Gastrocnemius medialis (tissue), 4 donors: ENCODE results near the gene UPK1A. TPM values are rescaled to one million over a fixed set of nuclear protein-coding genes. Genes with fewer than 3 reads are reported as not detected.

Experiments
- ATAC-seq, 2 donors: fragments of 150-250 bp; one replicate each; pipeline ENCODE4 v1.9.1; 2016
- DNase-seq, 2 donors: peaks; one replicate each; pipeline ENCODE4 v3.0.0-alpha.2; 2019
- H3K27ac ChIP-seq, 4 donors: fragments of 200-600 bp; sonication (generic); 1 replicate in 1 of 4; 2 replicates in 3 of 4; pipeline ENCODE4 v1.5.1; 2016 to 2018; ENCODE audit warnings: mild to moderate bottlenecking in 2 of 4, moderate library complexity in 1 of 4
- H3K27me3 ChIP-seq, 3 donors: fragments of 200-600 bp; sonication (generic) in 2 of 3; 1 replicate in 1 of 3; 2 replicates in 2 of 3; pipeline versions ENCODE4 v1.5.1 to v1.6.0; 2016 to 2019; ENCODE audit warnings: mild to moderate bottlenecking in 1 of 3, moderate library complexity in 1 of 3
- H3K36me3 ChIP-seq, 2 donors: fragments of 200-600 bp; sonication (generic) in 1 of 2; one replicate each; pipeline ENCODE4 v1.5.1; 2017 to 2018
- H3K4me1 ChIP-seq, 2 donors: fragments of 200-600 bp; sonication (generic) in 1 of 2; one replicate each; pipeline ENCODE4 v1.5.1; 2016 to 2017; ENCODE audit warnings: mild to moderate bottlenecking in 2 of 2
- H3K4me3 ChIP-seq, 4 donors: fragments of 200-600 bp; sonication (generic) in 3 of 4; 1 replicate in 1 of 4; 2 replicates in 3 of 4; pipeline ENCODE4 v1.5.1; 2016 to 2019; ENCODE audit warnings: mild to moderate bottlenecking in 2 of 4
- H3K9me3 ChIP-seq, 3 donors: fragments of 200-600 bp; sonication (generic) in 2 of 3; 1 replicate in 1 of 3; 2 replicates in 2 of 3; pipeline ENCODE4 v1.5.1; 2016 to 2019
- POLR2A ChIP-seq, 2 donors: fragments of 450-650 bp; IDR thresholded peaks; one replicate each; pipeline ENCODE4 v1.6.1; 2017; ENCODE audit warnings: antibody characterized with exemption in 2 of 2, mild to moderate bottlenecking in 2 of 2, moderate library complexity in 2 of 2
- in situ Hi-C, 4 donors: fragments of 200-750 bp; cut with MboI; loops; one replicate each; pipeline versions ENCODE4 v1.15.0 to v1.8.0; 2017; ENCODE audit warnings: low sequenced_read_pairs in 4 of 4
- intact Hi-C: fragments of 100-400 bp; cut with DNase I; formaldehyde crosslinking; loops from one replicate; pipeline ENCODE4 v1.15.1; 2023; ENCODE audit warnings: low total_unique reads
- total RNA-seq, 4 donors: library from RNA; depleted of rRNA; stranded (reverse); fragments of >200 nt; gene quantifications; one replicate each; pipeline versions ENCODE4 v1.1.0 to v1.2.3, GENCODE V29; 2016
- TF ChIP-seq, protein P1 (sequence below), 5 experiments: fragments of 450-650 bp in 3 of 5; fragments of 200-600 bp in 2 of 5; sonication (generic) in 2 of 5; IDR thresholded peaks in 4 of 5; conservative IDR thresholded peaks in 1 of 5; 1 replicate in 4 of 5; 2 replicates in 1 of 5; pipeline ENCODE4 v1.5.1; 2016 to 2019; ENCODE audit warnings: antibody characterized with exemption in 5 of 5, mild to moderate bottlenecking in 3 of 5, moderate library complexity in 3 of 5

The UPK1A gene
- total RNA-seq, 4 donors from 2014 or later = not detected

DNA sequence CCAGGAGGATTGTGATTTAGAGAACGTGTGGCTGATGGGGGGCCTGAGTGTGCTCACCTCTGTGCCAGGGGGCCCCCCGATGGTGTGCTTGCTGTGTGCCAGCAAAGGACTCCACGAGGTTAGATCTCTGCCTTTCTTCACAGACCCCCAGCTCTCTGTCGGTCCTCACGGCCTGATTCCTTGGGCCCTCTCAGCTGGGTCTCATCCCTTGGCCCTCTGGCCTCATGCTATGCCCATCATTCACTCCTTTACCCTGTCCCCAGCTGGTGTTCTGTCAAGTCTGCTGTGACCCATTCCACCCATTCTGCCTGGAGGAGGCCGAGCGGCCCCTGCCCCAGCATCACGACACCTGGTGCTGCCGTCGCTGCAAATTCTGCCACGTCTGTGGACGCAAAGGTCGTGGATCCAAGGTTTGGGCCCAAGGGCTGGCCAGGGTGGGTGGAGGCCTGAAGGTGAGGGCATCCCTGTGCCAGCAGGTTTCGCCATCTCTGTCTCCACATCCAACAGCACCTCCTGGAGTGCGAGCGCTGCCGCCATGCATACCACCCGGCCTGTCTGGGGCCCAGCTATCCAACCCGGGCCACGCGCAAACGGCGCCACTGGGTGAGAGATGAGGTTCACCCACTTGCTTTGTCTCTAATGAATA, 59.0 kb downstream of the UPK1A start:
- Histone ChIP-seq H3K36me3 (peaks cover 10 to 97% of the 10 kb centered on the region in 2 donors), H3K9me3 (no peaks in the 10 kb centered on the region), H3K4me3 (no peak overlapping the region), H3K27ac (no peak overlapping the region), H3K4me1 (no peaks in the 10 kb centered on the region), H3K27me3 (no peaks in the 10 kb centered on the region)
- intact Hi-C loops (no loop called here), in situ Hi-C loops (no loop called here)
- TF ChIP-seq POLR2A (IDR thresholded peaks at IDR 0.05) = no peak
- TF ChIP-seq, protein P1, sequence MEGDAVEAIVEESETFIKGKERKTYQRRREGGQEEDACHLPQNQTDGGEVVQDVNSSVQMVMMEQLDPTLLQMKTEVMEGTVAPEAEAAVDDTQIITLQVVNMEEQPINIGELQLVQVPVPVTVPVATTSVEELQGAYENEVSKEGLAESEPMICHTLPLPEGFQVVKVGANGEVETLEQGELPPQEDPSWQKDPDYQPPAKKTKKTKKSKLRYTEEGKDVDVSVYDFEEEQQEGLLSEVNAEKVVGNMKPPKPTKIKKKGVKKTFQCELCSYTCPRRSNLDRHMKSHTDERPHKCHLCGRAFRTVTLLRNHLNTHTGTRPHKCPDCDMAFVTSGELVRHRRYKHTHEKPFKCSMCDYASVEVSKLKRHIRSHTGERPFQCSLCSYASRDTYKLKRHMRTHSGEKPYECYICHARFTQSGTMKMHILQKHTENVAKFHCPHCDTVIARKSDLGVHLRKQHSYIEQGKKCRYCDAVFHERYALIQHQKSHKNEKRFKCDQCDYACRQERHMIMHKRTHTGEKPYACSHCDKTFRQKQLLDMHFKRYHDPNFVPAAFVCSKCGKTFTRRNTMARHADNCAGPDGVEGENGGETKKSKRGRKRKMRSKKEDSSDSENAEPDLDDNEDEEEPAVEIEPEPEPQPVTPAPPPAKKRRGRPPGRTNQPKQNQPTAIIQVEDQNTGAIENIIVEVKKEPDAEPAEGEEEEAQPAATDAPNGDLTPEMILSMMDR (IDR thresholded peaks at IDR 0.05 in 4 of 5, conservative IDR thresholded peaks at IDR 0.05 in 1 of 5) = no peak
- DNase-seq = no peak
- no peak for ATAC-seq

- Histone ChIP-seq H3K4me3 (no peak overlapping the region), H3K27me3 (no peaks in the 10 kb centered on the region), H3K4me1 (no peaks in the 10 kb centered on the region), H3K36me3 (peaks cover 10 to 99% of the 10 kb centered on the region in 2 donors), H3K27ac (no peak overlapping the region), H3K9me3 (no peaks in the 10 kb centered on the region)
- in situ Hi-C loops (no loop called here), intact Hi-C loops (no loop called here)
- no peak for DNase-seq
- TF ChIP-seq, protein P1 (IDR thresholded peaks at IDR 0.05 in 4 of 5, conservative IDR thresholded peaks at IDR 0.05 in 1 of 5) = no peak
- no peak for TF ChIP-seq POLR2A (IDR thresholded peaks at IDR 0.05)
- ATAC-seq = no peak
These were observed 61.0 kb downstream of the UPK1A start for GRCh38 chr19:35727053-35727955.

Other genes with a start within 250 kb of the UPK1A start
- gene FFAR2, start 218.3 kb upstream of the UPK1A start, total RNA-seq = not detected
- gene KRTDAP, start 176.1 kb upstream of the UPK1A start, total RNA-seq = not detected
- gene DMKN, start 152.9 kb upstream of the UPK1A start, total RNA-seq = under 1 TPM in 1 of 4 donors, not detected in 3; 0.89 TPM
- not detected for gene SBSN, start 138.2 kb upstream of the UPK1A start, total RNA-seq
- not detected for gene GAPDHS, start 133.1 kb upstream of the UPK1A start, total RNA-seq
- gene TMEM147, start 120.9 kb upstream of the UPK1A start, total RNA-seq = 100 to 1,000 TPM in 3 of 4 donors, 10 to 100 TPM in 1; 86.2 to 145 (median 119) TPM
- gene ATP4A, start 102.9 kb upstream of the UPK1A start, total RNA-seq = not detected
- gene PMIS2, start 80.3 kb upstream of the UPK1A start, total RNA-seq = not detected
- 1 to 10 TPM; 2.5 to 4.8 (median 3.4) TPM for gene HAUS5, start 53.8 kb upstream of the UPK1A start, total RNA-seq
- gene RBM42, start 37.5 kb upstream of the UPK1A start, total RNA-seq = 10 to 100 TPM; 45.8 to 77.8 (median 75.4) TPM
- gene ETV2, start 24.8 kb upstream of the UPK1A start, total RNA-seq = under 1 TPM in 1 of 4 donors, not detected in 3; 0.23 TPM
- 1,000 to 10,000 TPM in 2 of 4 donors, 100 to 1,000 TPM in 2; 899 to 1,245 (median 976) TPM for gene COX6B1, start 18.2 kb upstream of the UPK1A start, total RNA-seq
- not detected for gene ZBTB32, start 38.0 kb downstream of the UPK1A start, total RNA-seq
- gene KMT2B, start 51.5 kb downstream of the UPK1A start, total RNA-seq = 10 to 100 TPM in 3 of 4 donors, 1 to 10 TPM in 1; 9.3 to 39.0 (median 16.8) TPM
- 10 to 100 TPM in 1 of 4 donors, 1 to 10 TPM in 3; 2.0 to 14.1 (median 3.0) TPM for gene IGFLR1, start 75.9 kb downstream of the UPK1A start, total RNA-seq
- 10 to 100 TPM in 2 of 4 donors, 1 to 10 TPM in 2; 5.1 to 22.9 (median 13.4) TPM for gene U2AF1L4, start 78.9 kb downstream of the UPK1A start, total RNA-seq
- 10 to 100 TPM; 22.2 to 45.8 (median 38.3) TPM for gene PSENEN, start 79.1 kb downstream of the UPK1A start, total RNA-seq
- 10 to 100 TPM; 14.8 to 19.5 (median 16.6) TPM for gene LIN37, start 82.1 kb downstream of the UPK1A start, total RNA-seq
- gene HSPB6, start 90.5 kb downstream of the UPK1A start, total RNA-seq = 100 to 1,000 TPM in 2 of 4 donors, 10 to 100 TPM in 2; 79.8 to 241 (median 139) TPM
- 1 to 10 TPM in 3 of 4 donors, under 1 TPM in 1; 0.63 to 4.3 (median 3.0) TPM for gene PROSER3, start 91.7 kb downstream of the UPK1A start, total RNA-seq
- gene ARHGAP33, start 109.0 kb downstream of the UPK1A start, total RNA-seq = 1 to 10 TPM in 3 of 4 donors, under 1 TPM in 1; 0.22 to 4.7 (median 2.2) TPM
- gene PRODH2, start 146.3 kb downstream of the UPK1A start, total RNA-seq = under 1 TPM in 1 of 4 donors, not detected in 3; 0.13 TPM
- not detected for gene NPHS1, start 186.0 kb downstream of the UPK1A start, total RNA-seq
- gene KIRREL2, start 190.4 kb downstream of the UPK1A start, total RNA-seq = not detected
- under 1 TPM in 2 of 4 donors, not detected in 2; 0.27 to 0.33 TPM for gene APLP1, start 202.1 kb downstream of the UPK1A start, total RNA-seq
- gene NFKBID, start 234.0 kb downstream of the UPK1A start, total RNA-seq = 1 to 10 TPM in 3 of 4 donors, not detected in 1; 1.2 to 2.7 (median 2.3) TPM
- 1 to 10 TPM in 2 of 4 donors, not detected in 2; 1.2 to 1.5 TPM for gene HCST, start 236.0 kb downstream of the UPK1A start, total RNA-seq
- gene TYROBP, start 241.8 kb downstream of the UPK1A start, total RNA-seq = 10 to 100 TPM in 3 of 4 donors, 1 to 10 TPM in 1; 7.2 to 25.6 (median 18.2) TPM